Activated naive CD8-positive, alpha-beta T cell treated with anti-CD3 and anti-CD28 coated beads, Interleukin-2, amount 10 ng/mL, durations not matched to agents 7 days and 5 days (primary cell): ENCODE results near the gene IGF2R. TPM values are rescaled to one million over a fixed set of nuclear protein-coding genes. Genes with fewer than 3 reads are reported as not detected.
A peak's percentile ranks its signal among the peaks of the same experiment; 100 is the strongest.
"Not testable (repeated sequence)": the region's sequence is repeated elsewhere in the genome, so short reads cannot be mapped to it uniquely, and the experiment has no call there.

Experiments
- ATAC-seq: fragments of 150-1000 bp; cut with Tn5 transposase; one replicate; pipeline ENCODE4 v1.10.0; 2021; ENCODE audit warnings: low read depth, moderate library complexity
- POLR2A ChIA-PET: fragments of 350-600 bp; sonication (Branson Sonifier 250); formaldehyde crosslinking; loops from one replicate; lab custom pipeline; 2021; ENCODE audit warnings: antibody characterized with exemption; lab: Charles Lee
- DNase-seq: peaks from one replicate; pipeline ENCODE4 v3.0.0; 2021
- H3K27ac Mint-ChIP-seq: one replicate; pipeline ENCODE4 v1.8.0; 2022; ENCODE audit warnings: mild to moderate bottlenecking, mixed read lengths
- H3K27me3 Mint-ChIP-seq: one replicate; pipeline ENCODE4 v1.8.0; 2022; ENCODE audit warnings: mild to moderate bottlenecking, moderate library complexity, mixed read lengths
- H3K36me3 Mint-ChIP-seq: one replicate; pipeline ENCODE4 v1.8.0; 2021; ENCODE audit warnings: mild to moderate bottlenecking, mixed read lengths
- H3K4me1 Mint-ChIP-seq: one replicate; pipeline ENCODE4 v1.8.0; 2021; ENCODE audit warnings: mixed read lengths
- H3K4me3 Mint-ChIP-seq: one replicate; pipeline ENCODE4 v1.8.0; 2022; ENCODE audit warnings: mild to moderate bottlenecking, moderate library complexity, mixed read lengths
- H3K9me3 Mint-ChIP-seq: one replicate; pipeline ENCODE4 v1.8.0; 2021; ENCODE audit warnings: mixed read lengths
- total RNA-seq, 2 experiments: library from RNA; stranded (reverse); gene quantifications; one replicate each; pipeline ENCODE4 v1.2.3, GENCODE V29; 2021

The IGF2R gene
- total RNA-seq, 2 experiments from 2014 or later, result 75.0 to 77.7 TPM

- POLR2A ChIA-PET, result no interaction called here
- H3K4me1 Mint-ChIP-seq, result peaks cover 11% of the 10 kb centered on the region
- ATAC-seq (no peak), DNase-seq (no peak)
- no peaks in the 10 kb centered on the region for H3K27me3 Mint-ChIP-seq
- H3K4me3 Mint-ChIP-seq, result no peak overlapping the region
- no peaks in the 10 kb centered on the region for H3K9me3 Mint-ChIP-seq
- H3K27ac Mint-ChIP-seq, result no peak overlapping the region
- peaks cover 12% of the 10 kb centered on the region for H3K36me3 Mint-ChIP-seq
Observed at GRCh38 chr6:160106701-160107100, 137.8 kb downstream of the IGF2R start.

- no peak overlapping the region for H3K27ac Mint-ChIP-seq
- peaks cover 10% of the 10 kb centered on the region for H3K36me3 Mint-ChIP-seq
- peaks cover 11% of the 10 kb centered on the region for H3K4me1 Mint-ChIP-seq
- no peak overlapping the region for H3K4me3 Mint-ChIP-seq
- DNase-seq (no peak), ATAC-seq (no peak)
- no peaks in the 10 kb centered on the region for H3K27me3 Mint-ChIP-seq
- H3K9me3 Mint-ChIP-seq, result no peaks in the 10 kb centered on the region
- POLR2A ChIA-PET, result no interaction called here
Observed at GRCh38 chr6:160108077-160108476, 139.2 kb downstream of the IGF2R start.

- ATAC-seq (no peak), DNase-seq (no peak)
- Mint-ChIP-seq H3K27me3 (no peaks in the 10 kb centered on the region), H3K9me3 (no peaks in the 10 kb centered on the region), H3K4me3 (no peak overlapping the region), H3K36me3 (peaks cover 4% of the 10 kb centered on the region), H3K4me1 (peaks cover 11% of the 10 kb centered on the region), H3K27ac (peak overlapping the region; percentile 6)
- POLR2A ChIA-PET, result no interaction called here
Observed at GRCh38 chr6:160110586-160111123, 141.8 kb downstream of the IGF2R start.

- ATAC-seq, result no peak
- H3K9me3 Mint-ChIP-seq, result no peaks in the 10 kb centered on the region
- H3K36me3 Mint-ChIP-seq, result peaks cover 4% of the 10 kb centered on the region
- H3K27me3 Mint-ChIP-seq, result no peaks in the 10 kb centered on the region
- H3K27ac Mint-ChIP-seq, result no peak overlapping the region
- no peak for DNase-seq
- POLR2A ChIA-PET, result no interaction called here
- H3K4me3 Mint-ChIP-seq, result no peak overlapping the region
- peaks cover 11% of the 10 kb centered on the region for H3K4me1 Mint-ChIP-seq
Observed at GRCh38 chr6:160111806-160112205, 142.9 kb downstream of the IGF2R start.

GRCh38 chr6:160112628-160113299, 143.9 kb downstream of the IGF2R start:
- H3K9me3 Mint-ChIP-seq, result no peaks in the 10 kb centered on the region
- ATAC-seq (no peak), DNase-seq (no peak)
- H3K4me3 Mint-ChIP-seq, result no peak overlapping the region
- POLR2A ChIA-PET, result no interaction called here
- H3K4me1 Mint-ChIP-seq, result peaks cover 11% of the 10 kb centered on the region
- H3K27ac Mint-ChIP-seq, result no peak overlapping the region
- no peaks in the 10 kb centered on the region for H3K27me3 Mint-ChIP-seq
- peaks cover 5% of the 10 kb centered on the region for H3K36me3 Mint-ChIP-seq

- DNase-seq, H3K4me3 Mint-ChIP-seq, H3K27ac Mint-ChIP-seq, ATAC-seq, H3K36me3 Mint-ChIP-seq, H3K4me1 Mint-ChIP-seq, POLR2A ChIA-PET, H3K9me3 Mint-ChIP-seq, H3K27me3 Mint-ChIP-seq: not testable (repeated sequence)
Observed at GRCh38 chr6:160114536-160114935, 145.7 kb downstream of the IGF2R start.

GRCh38 chr6:160115421-160115820, 146.5 kb downstream of the IGF2R start:
- Mint-ChIP-seq H3K27ac (no peak overlapping the region), H3K9me3 (no peaks in the 10 kb centered on the region), H3K27me3 (no peaks in the 10 kb centered on the region), H3K4me3 (no peak overlapping the region), H3K4me1 (peaks cover 5% of the 10 kb centered on the region), H3K36me3 (peaks cover 7% of the 10 kb centered on the region)
- DNase-seq (no peak), ATAC-seq (no peak)
- POLR2A ChIA-PET, result no interaction called here

- Mint-ChIP-seq H3K4me1 (no peaks in the 10 kb centered on the region), H3K27me3 (no peaks in the 10 kb centered on the region), H3K36me3 (peaks cover 7% of the 10 kb centered on the region), H3K27ac (no peak overlapping the region), H3K4me3 (no peak overlapping the region), H3K9me3 (no peaks in the 10 kb centered on the region)
- POLR2A ChIA-PET, result no interaction called here
- no peak for DNase-seq
- ATAC-seq, result no peak
Observed at GRCh38 chr6:160116411-160116810, 147.5 kb downstream of the IGF2R start.

- peaks cover 7% of the 10 kb centered on the region for H3K36me3 Mint-ChIP-seq
- no peaks in the 10 kb centered on the region for H3K9me3 Mint-ChIP-seq
- no peak for ATAC-seq
- H3K4me1 Mint-ChIP-seq, result no peaks in the 10 kb centered on the region
- H3K27ac Mint-ChIP-seq, result no peak overlapping the region
- DNase-seq, result peak; percentile 10
- POLR2A ChIA-PET, result no interaction called here
- H3K4me3 Mint-ChIP-seq, result no peak overlapping the region
- H3K27me3 Mint-ChIP-seq, result no peaks in the 10 kb centered on the region
Observed at GRCh38 chr6:160117137-160117536, 148.3 kb downstream of the IGF2R start.

GRCh38 chr6:160118620-160119229, 149.8 kb downstream of the IGF2R start:
- POLR2A ChIA-PET, result no interaction called here
- Mint-ChIP-seq H3K27me3 (no peaks in the 10 kb centered on the region), H3K27ac (no peak overlapping the region), H3K4me3 (no peak overlapping the region), H3K36me3 (peaks cover 7% of the 10 kb centered on the region), H3K9me3 (no peaks in the 10 kb centered on the region), H3K4me1 (no peaks in the 10 kb centered on the region)
- ATAC-seq, result no peak
- peak; percentile 17 for DNase-seq

- no peaks in the 10 kb centered on the region for H3K9me3 Mint-ChIP-seq
- no peaks in the 10 kb centered on the region for H3K27me3 Mint-ChIP-seq
- no peaks in the 10 kb centered on the region for H3K4me1 Mint-ChIP-seq
- no peak overlapping the region for H3K4me3 Mint-ChIP-seq
- H3K27ac Mint-ChIP-seq, result no peak overlapping the region
- no peak for DNase-seq
- peaks cover 7% of the 10 kb centered on the region for H3K36me3 Mint-ChIP-seq
- POLR2A ChIA-PET, result no interaction called here
- no peak for ATAC-seq
Observed at GRCh38 chr6:160120087-160120486, 151.2 kb downstream of the IGF2R start.

- Mint-ChIP-seq H3K27me3 (no peaks in the 10 kb centered on the region), H3K9me3 (no peaks in the 10 kb centered on the region), H3K27ac (no peak within 1 kb of the TSS), H3K36me3 (peaks cover 5% of the 10 kb centered on the region), H3K4me3 (no peak within 1 kb of the TSS), H3K4me1 (no peaks in the 10 kb centered on the region)
- POLR2A ChIA-PET, result no interaction called here
- DNase-seq (no peak), ATAC-seq (no peak)
Observed at GRCh38 chr6:160121558-160121957, 152.7 kb downstream of the IGF2R start, which contains the start of gene SLC22A1. SLC22A1 (plus strand) TSS chr6:160121815; CDS start chr6:160121936, 121 bp downstream.

- Mint-ChIP-seq H3K4me1 (no peaks in the 10 kb centered on the region), H3K4me3 (no peak overlapping the region), H3K27me3 (no peaks in the 10 kb centered on the region), H3K9me3 (no peaks in the 10 kb centered on the region), H3K36me3 (peaks cover 5% of the 10 kb centered on the region), H3K27ac (no peak overlapping the region)
- no peak for ATAC-seq
- no peak for DNase-seq
- POLR2A ChIA-PET, result no interaction called here
Observed at GRCh38 chr6:160121981-160122380, 153.1 kb downstream of the IGF2R start.

GRCh38 chr6:160122744-160123143, 153.9 kb downstream of the IGF2R start:
- no peak overlapping the region for H3K4me3 Mint-ChIP-seq
- ATAC-seq, result no peak
- no peak for DNase-seq
- no peaks in the 10 kb centered on the region for H3K4me1 Mint-ChIP-seq
- H3K9me3 Mint-ChIP-seq, result no peaks in the 10 kb centered on the region
- no peak overlapping the region for H3K27ac Mint-ChIP-seq
- POLR2A ChIA-PET, result no interaction called here
- H3K36me3 Mint-ChIP-seq, result peaks cover 4% of the 10 kb centered on the region
- no peaks in the 10 kb centered on the region for H3K27me3 Mint-ChIP-seq
